NCI-H146 (cell line): Measurements from ENCODE around the gene GAMT.
A peak's percentile ranks its signal among the peaks of the same experiment; 100 is the strongest.

Experiments used
- DNase-seq: peaks from one replicate; lab custom pipeline; 2025; lab: John Stamatoyannopoulos, UW

The GAMT gene

DNA sequence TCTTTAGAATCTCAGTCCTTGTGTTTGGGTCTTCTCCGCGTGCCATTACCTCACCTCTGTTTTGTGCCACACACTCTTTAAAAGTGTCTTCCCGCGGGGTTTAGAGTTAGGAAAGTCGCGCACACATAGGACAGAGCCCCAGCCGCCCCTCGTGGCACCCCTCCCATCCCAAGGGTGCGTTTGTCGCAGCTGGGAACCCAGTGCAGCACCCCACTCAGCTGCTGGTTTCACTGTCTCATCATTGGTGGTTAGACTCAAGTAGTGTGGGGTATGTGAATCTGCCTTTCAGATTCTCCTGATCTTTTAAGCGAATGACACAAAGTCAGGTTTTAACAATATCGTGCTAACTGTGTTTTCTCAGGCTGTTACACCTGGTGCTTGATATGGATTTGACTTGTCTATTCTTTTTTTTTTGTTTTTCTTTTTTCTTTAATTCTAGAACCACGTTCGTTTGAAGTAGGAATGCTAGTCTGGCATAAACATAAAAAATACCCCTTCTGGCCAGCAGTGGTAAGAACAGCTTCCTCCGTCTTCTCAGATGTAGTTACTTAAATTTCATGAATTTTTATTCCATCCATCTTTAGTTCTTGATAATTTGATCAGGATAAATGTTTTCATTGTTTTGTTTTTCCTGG, 37.2 kb downstream of the GAMT start:
- DNase-seq = no peak

DNA sequence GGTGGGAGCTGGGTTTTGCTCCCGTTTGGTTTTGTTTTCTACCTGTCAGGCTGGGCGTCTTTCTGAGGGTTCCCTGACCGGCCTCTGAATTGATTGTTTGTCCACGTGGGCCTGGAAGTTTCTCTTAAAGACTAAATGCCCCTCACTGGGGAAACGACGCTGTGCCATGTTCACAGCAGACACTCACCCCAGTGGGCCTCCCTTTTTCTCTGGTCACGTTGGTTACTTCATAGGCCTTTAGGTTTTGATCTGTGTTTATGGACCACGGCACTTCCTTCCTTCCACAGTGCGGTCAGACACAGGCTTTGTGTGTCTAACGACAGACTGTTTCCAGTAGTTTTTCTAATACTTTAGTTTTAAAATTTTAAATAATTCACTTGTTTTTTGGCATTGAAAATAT, 37.7 kb downstream of the GAMT start:
- DNase-seq = no peak

GRCh38 chr19:1362387-1363257, 38.7 kb downstream of the GAMT start:
- no peak for DNase-seq

DNA sequence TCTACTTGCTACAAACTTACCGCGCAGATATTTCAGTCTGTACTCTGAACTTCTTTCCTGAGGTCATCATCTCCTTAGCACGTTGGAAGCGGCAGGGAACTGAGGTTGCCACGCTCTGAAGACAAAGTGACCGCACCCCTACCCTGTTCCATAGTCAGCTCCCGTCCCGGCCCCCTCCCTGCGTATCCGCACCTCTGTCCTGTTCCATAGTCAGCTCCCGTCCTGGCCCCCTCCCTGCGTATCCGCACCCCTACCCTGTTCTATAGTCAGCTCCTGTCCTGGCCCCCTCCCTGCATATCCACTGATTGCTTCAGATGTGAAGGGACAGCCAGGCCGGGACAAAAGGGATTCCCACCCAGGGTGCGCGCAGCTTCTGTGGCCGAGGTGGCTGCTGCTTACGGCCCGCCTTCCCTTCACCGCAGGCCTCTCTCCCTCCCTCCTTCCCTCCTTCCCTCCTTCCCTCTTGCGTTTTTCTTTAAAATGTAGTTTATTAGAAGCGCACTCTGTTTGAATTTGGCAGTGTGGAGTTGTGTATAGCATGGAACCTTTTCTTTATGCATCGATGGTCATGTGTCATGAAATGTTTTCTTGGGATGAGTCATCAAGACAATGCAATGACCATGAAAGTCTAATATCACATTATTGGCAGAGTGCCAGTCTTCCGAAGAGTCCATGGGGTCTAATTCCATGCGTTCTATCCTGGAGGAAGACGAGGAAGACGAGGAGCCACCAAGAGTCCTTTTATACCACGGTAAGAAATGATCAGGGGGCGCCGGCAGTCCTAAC, 39.5 kb downstream of the GAMT start:
- no peak for DNase-seq

DNA sequence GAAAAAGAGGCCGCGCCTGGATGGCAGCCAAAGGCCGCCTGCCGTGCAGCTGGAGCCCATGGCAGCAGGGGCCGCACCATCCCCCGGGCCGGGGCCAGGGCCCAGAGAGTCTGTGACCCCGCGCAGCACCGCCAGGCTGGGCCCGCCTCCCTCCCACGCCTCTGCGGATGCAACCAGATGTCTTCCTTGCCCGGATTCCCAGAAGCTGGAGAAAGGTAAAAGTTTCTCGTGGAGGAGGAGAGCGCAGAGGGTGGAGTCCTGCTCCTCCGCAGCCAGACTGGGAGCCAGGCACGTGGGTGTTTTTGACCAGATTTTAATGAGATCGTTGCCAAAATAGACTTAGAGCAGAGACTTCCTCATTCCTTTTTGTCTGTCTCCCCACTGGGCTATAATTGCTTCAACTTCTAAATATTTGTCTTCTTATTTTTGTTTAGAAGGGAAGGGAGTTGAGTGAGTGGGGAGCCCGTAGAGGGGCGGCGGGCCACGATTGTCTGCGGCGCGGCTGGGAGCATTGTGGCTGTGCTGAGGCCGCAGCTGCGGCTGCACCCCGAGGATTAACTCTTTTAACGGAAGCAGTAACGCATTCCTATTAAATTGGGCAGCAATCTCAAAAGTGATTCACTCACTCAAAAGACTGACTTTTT, 40.4 kb downstream of the GAMT start:
- DNase-seq = no peak

DNA sequence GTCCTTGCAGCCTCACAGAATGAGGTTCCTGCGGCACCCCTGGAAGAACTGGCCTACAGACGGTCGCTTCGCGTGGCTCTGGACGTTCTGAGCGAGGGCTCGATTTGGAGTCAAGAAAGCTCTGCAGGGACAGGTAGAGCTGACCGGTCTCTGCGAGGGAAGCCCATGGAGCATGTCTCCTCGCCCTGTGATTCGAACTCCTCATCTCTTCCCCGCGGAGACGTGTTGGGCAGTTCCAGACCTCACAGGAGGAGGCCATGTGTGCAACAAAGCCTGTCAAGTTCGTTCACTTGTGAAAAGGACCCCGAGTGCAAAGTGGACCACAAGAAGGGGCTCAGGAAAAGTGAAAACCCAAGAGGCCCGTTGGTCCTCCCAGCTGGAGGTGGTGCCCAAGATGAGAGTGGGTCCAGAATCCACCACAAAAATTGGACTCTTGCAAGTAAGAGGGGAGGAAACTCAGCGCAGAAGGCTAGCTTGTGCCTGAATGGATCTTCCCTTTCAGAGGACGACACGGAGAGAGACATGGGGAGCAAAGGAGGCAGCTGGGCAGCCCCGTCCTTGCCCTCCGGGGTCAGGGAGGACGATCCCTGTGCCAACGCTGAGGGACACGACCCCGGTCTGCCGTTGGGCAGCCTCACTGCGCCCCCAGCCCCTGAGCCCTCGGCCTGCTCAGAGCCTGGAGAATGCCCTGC, 41.1 kb downstream of the GAMT start:
- DNase-seq = no peak

DNA sequence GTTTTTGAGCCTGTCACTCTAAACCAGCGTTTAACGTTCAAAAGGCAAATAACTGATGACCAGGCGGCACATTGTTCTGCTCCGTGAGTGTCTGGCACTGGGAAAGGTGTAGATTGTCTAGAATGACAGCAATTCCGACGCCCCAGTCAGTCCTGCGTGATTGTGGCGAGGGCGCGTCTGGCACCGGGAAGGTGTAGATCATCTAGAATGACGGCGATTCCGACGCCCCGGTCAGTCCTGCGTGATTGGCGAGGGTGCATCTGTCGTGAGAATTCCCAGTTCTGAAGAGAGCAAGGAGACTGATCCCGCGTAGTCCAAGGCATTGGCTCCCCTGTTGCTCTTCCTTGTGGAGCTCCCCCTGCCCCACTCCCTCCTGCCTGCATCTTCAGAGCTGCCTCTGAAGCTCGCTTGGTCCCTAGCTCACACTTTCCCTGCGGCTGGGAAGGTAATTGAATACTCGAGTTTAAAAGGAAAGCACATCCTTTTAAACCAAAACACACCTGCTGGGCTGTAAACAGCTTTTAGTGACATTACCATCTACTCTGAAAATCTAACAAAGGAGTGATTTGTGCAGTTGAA, 43.7 kb downstream of the GAMT start:
- DNase-seq = no peak

GRCh38 chr19:1356508-1356865, 44.9 kb downstream of the GAMT start:
- no peak for DNase-seq

DNA sequence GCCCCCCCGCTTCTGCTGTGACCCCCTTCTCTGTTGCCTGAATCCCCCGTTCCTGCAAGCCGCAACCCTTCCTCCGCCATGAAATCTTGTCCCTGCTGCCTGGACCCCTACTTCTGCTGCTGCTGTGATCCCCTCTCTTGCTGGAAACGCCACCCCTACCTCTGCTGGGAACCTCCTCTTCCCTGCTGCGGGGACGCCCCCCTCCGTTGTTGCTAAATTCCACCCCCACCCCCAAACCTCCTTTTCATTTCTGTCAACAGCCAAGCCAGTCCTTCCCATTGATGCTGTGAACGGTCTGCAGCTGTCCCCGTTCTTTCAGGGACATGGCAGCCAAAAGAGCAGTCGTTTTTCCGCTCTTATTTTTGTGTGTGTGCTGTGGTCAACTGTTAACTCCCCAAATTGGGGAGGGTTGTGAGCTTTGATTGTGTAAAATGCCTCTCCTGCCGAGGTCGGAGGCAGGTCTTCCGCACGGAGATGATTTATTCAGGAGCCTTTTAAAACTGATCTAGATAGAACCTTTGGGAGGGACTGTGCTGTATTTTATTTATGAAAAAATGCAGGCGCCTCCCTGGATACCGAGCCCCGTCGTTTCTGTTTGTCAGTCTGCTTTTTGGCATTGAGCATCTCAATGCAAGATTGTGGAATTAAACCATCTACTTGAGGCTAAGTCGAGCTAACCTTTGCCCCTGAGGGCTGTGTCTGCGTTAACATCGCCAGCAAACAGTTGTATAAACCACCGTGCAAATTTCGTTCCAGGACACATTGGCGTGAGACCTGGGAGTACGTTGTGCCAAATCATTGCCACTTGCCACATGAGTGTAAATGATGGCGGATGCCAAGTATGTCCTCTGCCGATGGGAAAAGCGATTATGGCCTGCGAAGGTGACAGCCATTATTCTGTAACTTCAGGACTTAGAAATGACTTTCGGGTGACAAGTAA, 45.5 kb downstream of the GAMT start:
- DNase-seq = peak; percentile 9

DNA sequence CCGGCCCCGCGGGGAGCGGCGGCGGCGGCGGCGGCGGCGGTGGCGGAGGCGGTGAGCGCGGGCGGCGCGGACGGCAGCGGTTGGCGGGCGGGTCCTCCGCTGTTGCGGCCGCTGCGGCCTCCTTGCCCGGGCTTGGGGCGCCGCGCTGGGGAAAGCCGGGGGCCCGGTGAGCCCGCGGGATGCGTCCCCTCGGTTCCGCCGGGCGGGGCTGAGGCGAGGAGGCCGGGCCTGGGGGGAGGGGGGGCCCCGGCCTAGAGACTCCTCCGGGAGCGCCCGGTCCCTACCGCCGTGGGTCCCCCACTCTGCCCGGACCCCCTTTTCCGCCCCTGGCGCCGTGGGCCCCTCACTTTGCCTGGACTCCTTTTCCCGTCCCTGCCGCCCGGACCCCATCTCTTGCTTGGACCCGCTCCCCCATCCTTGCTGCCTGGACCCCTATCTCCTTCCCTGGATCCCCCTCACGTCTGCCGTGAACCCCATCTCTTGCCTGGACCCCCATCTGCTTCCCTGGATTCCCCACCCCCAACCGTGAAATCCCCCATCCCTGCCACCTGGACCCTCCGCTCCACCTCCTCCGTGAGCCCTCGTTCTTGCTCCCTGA, 46.3 kb downstream of the GAMT start:
- no peak for DNase-seq

GRCh38 chr19:1353144-1353543, 48.2 kb downstream of the GAMT start:
- no peak for DNase-seq

- no peak for DNase-seq
These were observed 49.9 kb downstream of the GAMT start for GRCh38 chr19:1351381-1351851.

DNA sequence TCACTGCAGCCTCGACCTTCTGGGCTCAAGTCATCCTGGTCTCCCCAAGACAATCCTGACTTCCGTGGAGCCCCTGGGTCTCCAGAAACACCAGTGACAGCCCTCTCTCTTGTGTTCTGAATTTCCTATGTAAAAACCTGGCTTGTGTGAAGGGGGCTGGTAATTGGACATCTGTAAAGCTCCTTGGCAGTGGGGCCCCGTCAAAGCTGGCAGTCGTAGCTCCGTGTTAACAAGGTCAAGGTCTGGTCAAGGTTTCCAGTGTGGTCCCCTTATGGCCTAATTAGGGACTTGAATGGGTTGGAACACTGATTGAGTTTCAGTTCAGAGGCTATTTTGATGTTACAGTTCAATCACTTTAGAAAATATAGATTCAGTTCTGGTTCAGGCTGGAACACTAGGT, 50.5 kb downstream of the GAMT start:
- no peak for DNase-seq

DNA sequence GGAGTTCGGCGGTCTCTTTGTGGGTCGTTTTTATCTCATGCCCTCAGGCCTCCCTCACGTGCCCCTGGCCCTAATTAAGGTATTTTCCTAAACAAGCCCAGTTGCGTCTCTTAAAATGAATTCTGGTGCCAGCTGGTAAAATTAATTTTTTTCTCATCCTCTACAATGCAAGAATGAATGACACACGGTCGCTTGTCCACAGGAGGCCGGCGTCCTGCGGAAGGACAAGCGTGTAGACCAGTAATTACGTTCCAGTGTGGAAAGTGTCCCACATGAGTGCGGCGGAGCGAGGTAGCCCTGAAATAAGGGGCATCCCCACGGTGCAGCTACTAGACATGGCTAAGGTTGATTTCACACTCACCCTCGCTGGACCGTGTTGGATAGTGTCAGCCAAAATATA, 52.1 kb downstream of the GAMT start:
- DNase-seq = peak; percentile 30
